ENCODE measurements around the gene FGF11. TPM values are rescaled to one million over a fixed set of nuclear protein-coding genes. Genes with fewer than 3 reads are reported as not detected.
"Not testable (repeated sequence)": the region's sequence is repeated elsewhere in the genome, so short reads cannot be mapped to it uniquely, and the experiment has no call there.

FGF11 gene
- total RNA-seq, 1 donor from 2014 or later = 3.5 TPM

DNA sequence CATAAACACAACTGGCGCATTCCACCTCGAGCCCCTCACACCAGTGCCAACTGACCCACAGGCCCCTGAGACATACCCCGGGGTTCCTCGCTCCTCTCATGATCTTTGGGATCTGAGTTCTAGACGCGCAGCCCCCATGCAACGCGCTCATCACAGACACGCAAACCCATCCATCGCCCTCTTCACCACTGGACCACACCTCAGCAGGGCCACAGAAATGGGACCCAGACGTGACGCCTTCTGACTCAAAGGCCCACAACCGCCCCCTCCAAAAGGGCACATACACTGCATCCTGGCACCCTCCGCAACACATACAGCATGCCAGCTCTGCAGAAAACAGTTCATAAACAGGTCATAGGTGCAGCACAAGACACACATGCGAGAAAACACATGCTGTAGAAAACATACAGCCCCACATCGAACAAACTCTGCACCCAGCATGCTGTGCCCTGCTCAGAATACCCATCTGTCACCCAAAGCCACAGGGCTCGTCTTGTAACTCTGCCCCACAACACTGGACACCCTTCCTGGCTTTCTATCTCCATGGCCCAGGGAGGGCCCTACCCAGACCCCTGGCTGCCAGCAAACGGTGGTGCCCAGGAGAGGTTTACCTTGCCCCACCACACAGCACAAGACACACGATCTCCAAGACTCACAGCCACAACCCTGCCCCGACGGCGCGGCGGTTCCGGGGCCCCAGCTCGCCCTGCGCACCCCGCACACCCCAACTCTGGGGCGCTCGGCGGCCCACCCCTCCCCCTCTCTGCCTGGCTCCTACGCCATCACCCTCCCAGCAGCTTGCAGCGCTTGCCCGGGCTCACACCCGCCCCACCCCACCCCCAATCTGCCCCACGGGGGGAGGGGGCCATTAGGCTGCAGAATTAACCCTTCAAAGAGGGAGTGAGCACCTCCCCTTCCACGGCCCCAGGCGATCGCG, 39.2 kb downstream of the FGF11 start:
- peak; percentile 76 for DNase-seq (ENCODE audit: low spot score)

DNA sequence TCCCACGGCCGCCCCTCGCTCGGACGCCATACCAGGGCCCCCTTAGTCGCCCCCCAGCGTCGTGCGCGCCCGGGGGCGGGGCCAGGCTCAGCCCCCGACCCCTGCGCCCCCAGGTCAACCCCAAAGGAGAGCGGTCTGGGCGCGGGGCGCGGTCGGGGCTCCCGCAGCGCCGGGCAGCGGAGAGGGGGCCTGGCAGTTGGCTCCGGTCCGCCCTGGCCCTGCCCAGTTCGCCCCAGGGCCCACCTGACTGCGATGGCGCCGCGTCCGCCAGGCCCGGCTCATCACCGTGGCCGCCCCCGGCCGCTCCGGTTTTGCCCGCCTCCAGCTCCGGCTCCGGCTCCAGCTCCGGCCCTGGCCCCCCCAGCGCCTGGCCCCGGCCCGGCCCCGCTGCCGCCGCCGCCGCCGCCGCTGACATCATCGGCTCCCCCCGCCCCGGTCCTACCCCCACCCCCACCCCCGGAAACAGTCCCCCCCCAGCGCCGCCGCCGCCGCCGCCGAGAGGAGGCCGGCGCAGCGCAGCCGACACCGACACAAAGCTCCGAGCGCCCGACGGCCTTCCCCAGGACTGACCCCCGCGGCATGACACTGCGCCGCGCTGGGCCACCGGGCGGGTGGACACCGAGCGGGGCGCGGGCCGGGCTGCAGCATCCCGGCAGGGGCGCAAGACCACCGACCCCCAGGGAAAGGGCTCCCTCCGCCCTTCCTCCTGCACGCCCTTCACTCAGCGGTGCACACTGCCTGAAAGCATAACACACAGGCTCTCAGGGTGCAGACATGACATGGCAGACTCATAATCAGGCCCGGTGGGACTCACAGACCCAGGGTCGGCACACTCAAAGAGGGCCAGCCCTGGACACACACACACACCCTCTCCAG, 40.1 kb downstream of the FGF11 start, which contains the start of gene ZBTB4:
Gene ZBTB4, minus strand, starts transcription at position 419 of the 876 bp plus-strand sequence. CDS start 12,830 bp downstream, outside the sequence.
- no peak for DNase-seq (ENCODE audit: low spot score)

DNA sequence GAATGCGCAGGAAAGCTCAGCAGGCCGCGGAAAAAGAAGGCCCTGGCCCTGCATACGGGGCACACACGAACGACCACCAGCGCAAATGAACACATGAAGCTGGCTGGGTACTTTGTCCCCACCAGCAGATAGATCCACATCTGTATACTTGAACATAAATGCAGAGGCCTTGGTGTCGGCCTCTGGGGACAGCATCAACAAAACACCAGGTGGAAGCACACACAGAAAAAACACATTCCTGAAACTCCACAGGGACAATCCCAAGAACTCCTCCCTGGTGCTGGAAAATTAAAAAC, 40.7 kb downstream of the FGF11 start:
- DNase-seq (ENCODE audit: low spot score) = no peak

DNA sequence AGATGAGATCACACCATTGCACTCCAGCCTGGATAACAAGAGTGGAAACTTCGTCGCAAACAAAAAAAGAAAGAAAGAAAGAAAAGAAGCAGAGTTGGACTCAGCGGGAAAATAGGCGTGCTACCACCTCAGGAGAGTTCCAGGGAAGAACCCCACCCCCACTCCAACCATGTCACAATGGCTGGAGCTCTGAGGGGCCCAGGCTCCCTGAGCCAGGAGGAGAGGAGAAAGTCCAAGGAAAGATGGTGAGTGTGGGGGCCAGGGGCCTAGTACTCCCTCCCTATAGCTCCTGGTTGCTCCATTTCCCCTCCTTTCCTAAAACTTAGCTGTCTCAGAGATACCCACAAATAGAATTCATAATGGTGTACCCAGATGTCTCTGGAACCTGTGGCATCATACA, 42.0 kb downstream of the FGF11 start, which contains the start of gene SLC35G6:
Gene SLC35G6, plus strand, starts transcription at position 172 of the 400 bp plus-strand sequence. Its CDS starts 71 bp downstream, at position 243.
- not testable (repeated sequence) for DNase-seq (ENCODE audit: low spot score)

DNA sequence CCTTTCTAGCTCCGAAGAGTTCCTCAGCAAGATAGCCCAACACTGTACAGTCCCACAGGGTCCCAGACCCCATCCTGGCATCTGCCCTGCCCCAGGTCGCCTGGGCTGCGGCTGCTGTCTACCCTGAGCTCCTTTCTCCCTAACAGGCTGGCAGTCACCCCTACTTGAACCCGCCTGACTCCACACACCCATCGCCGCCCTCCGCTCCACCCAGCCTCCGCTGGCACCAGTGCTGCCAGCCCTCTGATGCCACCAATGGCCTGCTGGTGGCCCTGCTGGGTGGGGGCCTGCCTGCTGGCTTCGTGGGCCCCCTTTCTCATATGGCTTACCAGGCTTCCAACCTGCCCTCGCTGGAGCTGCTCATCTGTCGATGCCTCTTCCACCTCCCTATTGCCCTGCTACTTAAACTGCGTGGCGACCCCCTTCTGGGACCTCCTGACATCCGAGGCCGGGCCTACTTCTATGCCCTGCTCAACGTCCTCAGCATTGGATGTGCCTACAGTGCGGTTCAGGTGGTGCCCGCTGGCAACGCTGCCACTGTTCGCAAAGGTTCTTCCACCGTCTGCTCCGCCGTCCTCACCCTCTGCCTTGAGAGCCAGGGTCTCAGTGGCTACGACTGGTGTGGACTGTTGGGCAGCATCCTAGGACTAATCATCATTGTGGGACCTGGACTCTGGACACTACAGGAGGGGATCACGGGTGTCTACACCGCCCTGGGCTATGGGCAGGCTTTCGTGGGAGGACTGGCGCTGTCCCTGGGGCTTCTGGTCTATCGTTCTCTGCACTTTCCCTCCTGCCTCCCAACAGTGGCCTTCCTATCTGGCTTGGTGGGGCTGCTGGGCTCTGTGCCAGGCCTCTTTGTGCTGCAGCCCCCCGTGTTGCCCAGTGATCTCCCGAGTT, 42.8 kb downstream of the FGF11 start:
- not testable (repeated sequence) for DNase-seq (ENCODE audit: low spot score)

DNA sequence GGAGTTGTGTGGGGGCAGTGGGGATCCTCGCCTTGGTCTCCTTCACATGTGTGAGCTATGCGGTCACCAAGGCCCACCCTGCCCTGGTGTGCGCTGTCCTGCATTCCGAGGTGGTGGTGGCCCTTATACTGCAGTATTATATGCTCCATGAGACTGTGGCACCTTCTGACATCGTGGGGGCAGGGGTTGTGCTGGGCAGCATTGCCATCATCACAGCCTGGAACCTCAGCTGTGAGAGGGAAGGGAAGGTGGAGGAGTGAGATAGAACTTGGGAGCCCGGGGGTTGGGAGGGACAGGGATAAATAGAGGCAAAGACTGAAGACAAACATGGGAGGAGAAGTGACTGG, 43.4 kb downstream of the FGF11 start:
- not testable (repeated sequence) for DNase-seq (ENCODE audit: low spot score)

DNA sequence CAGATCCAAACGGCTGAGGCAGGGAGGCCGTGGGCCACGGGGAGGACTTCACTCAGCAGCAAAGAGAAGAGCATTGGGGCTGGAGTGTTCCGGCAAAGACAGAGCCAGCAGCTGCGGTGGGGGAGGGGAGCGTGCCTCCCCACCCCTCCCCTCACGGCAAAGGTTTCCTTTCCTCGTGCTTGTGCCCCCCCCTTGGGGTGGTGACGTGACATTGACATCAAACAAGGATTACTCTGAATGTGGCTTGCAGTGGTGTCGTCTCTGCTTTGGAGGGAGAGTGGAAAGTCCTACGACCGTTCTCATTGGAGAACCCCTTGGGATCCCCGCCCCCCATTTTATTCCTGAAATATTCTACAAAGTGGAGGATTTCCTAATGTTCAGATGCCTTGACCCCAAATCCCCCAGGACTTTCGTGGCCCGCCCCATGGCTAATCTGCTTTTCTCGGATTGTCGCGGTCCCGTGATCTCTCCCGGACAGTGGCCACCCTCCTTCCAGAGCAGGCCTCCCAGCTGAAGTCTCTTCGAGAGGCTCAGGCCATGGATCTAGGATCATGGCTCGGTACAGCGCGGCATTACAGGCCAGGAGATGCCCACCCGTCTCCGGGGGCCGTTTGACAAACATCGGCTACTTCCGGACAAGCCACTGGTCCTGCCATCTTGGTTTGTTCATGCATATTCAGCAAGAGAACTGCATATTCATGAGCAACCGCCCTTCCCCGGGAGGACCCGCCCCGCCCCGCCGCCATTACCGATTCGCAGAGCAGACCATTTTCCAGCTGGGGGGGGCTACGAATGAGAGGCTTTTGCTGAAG, 44.1 kb downstream of the FGF11 start:
- peak; percentile 95 for DNase-seq (ENCODE audit: low spot score)

DNA sequence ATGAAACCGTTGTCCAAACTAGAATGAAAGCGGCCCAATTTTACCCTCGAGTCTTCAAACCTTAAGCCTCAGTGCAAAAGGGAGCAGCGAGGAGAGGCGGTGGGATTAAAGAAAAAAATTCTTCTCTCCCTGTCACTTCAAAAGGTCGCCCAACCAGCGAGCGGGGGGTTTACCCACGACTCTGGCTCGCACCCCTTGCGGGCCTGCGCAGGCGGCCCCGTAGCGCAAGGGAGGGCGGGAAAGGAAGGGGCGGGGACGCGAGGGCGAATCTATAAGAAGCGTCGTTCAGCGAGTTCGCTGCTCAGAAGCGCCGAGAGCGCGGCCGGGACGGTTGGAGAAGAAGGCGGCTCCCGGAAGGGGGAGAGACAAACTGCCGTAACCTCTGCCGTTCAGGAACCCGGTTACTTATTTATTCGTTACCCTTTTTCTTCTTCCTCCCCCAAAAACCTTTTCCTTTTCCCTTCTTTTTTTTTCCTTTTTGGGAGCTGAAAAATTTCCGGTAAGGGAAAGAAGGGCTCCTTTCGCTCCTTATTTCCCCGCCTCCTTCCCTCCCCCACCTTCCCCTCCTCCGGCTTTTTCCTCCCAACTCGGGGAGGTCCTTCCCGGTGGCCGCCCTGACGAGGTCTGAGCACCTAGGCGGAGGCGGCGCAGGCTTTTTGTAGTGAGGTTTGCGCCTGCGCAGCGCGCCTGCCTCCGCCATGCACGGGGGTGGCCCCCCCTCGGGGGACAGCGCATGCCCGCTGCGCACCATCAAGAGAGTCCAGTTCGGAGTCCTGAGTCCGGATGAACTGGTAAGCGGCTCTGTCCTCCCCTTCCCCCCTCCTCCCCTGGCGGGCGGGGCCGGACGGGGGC, 45.0 kb downstream of the FGF11 start, which contains the start of gene POLR2A:
Gene POLR2A, plus strand, starts transcription at position 300 of the 852 bp plus-strand sequence.
- DNase-seq (ENCODE audit: low spot score) = peak; percentile 98

DNA sequence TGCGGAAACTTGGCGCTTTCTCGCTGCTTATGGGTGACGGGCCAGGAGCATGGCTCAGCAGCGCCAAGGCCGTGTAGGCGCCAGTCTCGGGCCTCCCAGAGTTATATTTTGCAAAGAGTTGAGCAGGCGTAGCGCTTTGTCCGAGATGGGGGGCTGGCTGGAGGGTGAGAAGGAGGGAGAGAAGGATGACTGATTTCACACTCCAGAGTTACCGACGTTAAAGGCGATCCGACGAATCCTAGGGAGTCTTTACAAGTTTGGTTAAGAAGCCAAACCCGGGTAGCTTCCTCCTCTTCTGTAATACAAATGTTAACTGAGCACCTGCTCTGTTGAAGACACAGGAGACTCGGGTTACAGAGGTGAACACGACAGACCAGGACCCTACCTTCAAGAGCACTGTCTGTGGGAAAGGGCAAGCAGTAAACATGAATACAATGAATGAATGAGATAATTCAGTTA, 45.6 kb downstream of the FGF11 start:
- no peak for DNase-seq (ENCODE audit: low spot score)

DNA sequence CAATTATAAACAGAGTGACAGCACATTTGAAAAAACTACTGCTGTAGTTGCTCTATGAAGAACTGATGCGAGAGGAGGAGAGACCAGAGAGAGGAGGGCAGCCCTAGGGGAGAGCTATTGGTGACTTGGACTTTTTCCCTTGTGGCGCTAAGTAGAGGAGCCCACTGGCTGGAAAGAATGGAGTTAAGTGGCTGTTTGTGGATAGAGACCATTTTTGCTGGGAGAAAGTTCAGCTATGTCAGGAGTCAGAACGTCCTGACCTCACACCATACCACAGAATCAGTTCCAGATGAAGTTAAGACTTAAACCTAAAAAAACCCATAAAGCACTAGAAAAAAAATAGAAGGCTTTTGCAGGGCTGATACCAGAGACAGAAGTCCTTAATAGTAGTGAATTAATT, 46.9 kb downstream of the FGF11 start:
- no peak for DNase-seq (ENCODE audit: low spot score)

DNA sequence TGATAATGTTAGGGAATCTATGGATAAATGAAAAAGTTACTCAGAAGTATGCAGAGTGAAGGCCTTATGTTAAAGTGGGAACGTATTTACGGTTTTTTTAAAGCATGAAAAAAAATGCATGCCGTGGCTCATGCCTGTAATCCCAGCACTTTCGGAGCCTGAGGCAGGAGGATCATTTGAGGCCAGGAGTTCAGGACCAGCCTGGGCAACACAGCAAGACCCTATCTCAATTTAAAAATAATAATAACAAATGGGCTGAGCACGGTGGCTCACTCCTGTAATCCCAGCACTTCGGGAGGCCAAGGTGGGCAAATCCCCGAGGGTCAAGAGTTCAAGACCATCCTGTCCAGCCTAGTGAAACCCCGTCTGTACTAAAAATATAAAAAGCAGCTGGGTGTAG, 50.8 kb downstream of the FGF11 start:
- DNase-seq (ENCODE audit: low spot score) = no peak

DNA sequence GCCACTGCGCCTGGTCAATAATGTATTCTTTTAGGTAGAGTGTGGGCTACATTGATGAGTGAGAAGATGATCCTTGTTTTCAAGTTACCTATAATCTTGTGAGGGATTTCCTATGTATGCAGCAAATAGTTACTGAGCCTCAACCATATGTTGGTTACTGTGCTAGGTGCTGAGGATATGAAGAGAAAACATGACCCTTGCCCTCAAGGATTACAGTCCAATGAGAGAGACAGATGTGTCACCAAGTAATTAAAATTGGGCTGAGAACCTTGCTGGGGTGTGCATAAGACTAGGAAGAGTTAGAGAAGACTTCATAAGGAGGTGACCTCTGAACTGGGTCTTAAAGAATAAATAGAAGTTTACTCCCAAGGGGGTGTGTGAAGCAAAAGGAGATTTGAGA, 52.3 kb downstream of the FGF11 start:
- DNase-seq (ENCODE audit: low spot score) = no peak

DNA sequence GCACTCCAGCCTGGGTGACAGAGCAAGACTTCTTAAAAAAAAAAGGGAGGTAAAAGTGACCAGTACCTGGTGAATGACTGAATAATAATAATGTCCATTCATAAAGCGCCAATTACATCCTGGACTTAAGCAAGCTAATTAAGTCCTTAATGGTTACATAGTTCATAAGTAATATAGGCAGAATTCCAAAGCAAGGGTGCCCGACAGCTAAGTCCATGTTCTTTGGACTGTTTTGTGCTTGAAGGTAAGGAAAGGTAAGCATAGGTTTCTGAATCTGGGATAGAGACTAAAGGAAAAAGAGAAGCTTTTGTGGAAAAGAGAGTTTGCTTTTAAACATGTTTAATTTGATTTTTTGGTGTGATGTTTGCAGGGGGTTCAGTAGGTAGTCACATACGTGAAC, 54.6 kb downstream of the FGF11 start:
- no peak for DNase-seq (ENCODE audit: low spot score)

Other genes with a start within 250 kb of the FGF11 start
- 26.8 TPM for gene DLG4, start 219.7 kb upstream of the FGF11 start, total RNA-seq
- gene ACADVL, start 219.6 kb upstream of the FGF11 start, total RNA-seq = 855 TPM
- 38.4 TPM for gene DVL2, start 205.0 kb upstream of the FGF11 start, total RNA-seq
- gene PHF23, start 200.1 kb upstream of the FGF11 start, total RNA-seq = 37.6 TPM
- gene GABARAP, start 197.1 kb upstream of the FGF11 start, total RNA-seq = 453 TPM
- gene CTDNEP1, start 187.8 kb upstream of the FGF11 start, total RNA-seq = 116 TPM
- gene ELP5, start 187.3 kb upstream of the FGF11 start, total RNA-seq = 46.3 TPM
- 157 TPM for gene CLDN7, start 177.0 kb upstream of the FGF11 start, total RNA-seq
- gene SLC2A4, start 157.8 kb upstream of the FGF11 start, total RNA-seq = 11.2 TPM
- gene YBX2, start 144.9 kb upstream of the FGF11 start, total RNA-seq = not detected
- 425 TPM for gene EIF5A, start 131.9 kb upstream of the FGF11 start, total RNA-seq
- 67.6 TPM for gene GPS2, start 124.2 kb upstream of the FGF11 start, total RNA-seq
- 49.6 TPM for gene NEURL4, start 110.2 kb upstream of the FGF11 start, total RNA-seq
- gene ACAP1, start 103.0 kb upstream of the FGF11 start, total RNA-seq = 12.7 TPM
- gene KCTD11, start 87.3 kb upstream of the FGF11 start, total RNA-seq = 11.5 TPM
- not detected for gene TMEM95, start 84.4 kb upstream of the FGF11 start, total RNA-seq
- 12.3 TPM for gene TNK1, start 58.4 kb upstream of the FGF11 start, total RNA-seq
- gene PLSCR3, start 45.0 kb upstream of the FGF11 start, total RNA-seq = 43.0 TPM
- gene TMEM256, start 35.4 kb upstream of the FGF11 start, total RNA-seq = 115 TPM
- gene NLGN2, start 31.7 kb upstream of the FGF11 start, total RNA-seq = 22.3 TPM
- gene SPEM1, start 19.2 kb upstream of the FGF11 start, total RNA-seq = not detected
- not detected for gene SPEM2, start 13.9 kb upstream of the FGF11 start, total RNA-seq
- not detected for gene SPEM3, start 10.7 kb upstream of the FGF11 start, total RNA-seq
- 8.1 TPM for gene TMEM102, start 4.1 kb upstream of the FGF11 start, total RNA-seq
- 6.8 TPM for gene CHRNB1, start 5.5 kb downstream of the FGF11 start, total RNA-seq
- 65.5 TPM for gene ZBTB4, start 40.1 kb downstream of the FGF11 start, total RNA-seq
- gene SLC35G6, start 41.9 kb downstream of the FGF11 start, total RNA-seq = not detected
- 151 TPM for gene POLR2A, start 44.9 kb downstream of the FGF11 start, total RNA-seq
- gene TNFSF12, start 109.5 kb downstream of the FGF11 start, total RNA-seq = 30.6 TPM
- gene TNFSF13, start 119.2 kb downstream of the FGF11 start, total RNA-seq = 23.0 TPM
- gene SENP3, start 122.4 kb downstream of the FGF11 start, total RNA-seq = 43.9 TPM
- 61.0 TPM for gene CD68, start 140.1 kb downstream of the FGF11 start, total RNA-seq
- 68.1 TPM for gene MPDU1, start 144.3 kb downstream of the FGF11 start, total RNA-seq
- 8.0 TPM for gene SOX15, start 150.6 kb downstream of the FGF11 start, total RNA-seq
- gene FXR2, start 175.4 kb downstream of the FGF11 start, total RNA-seq = 30.6 TPM
- gene SAT2, start 188.3 kb downstream of the FGF11 start, total RNA-seq = 57.1 TPM
- gene SHBG, start 190.6 kb downstream of the FGF11 start, total RNA-seq = not detected
- gene ATP1B2, start 211.4 kb downstream of the FGF11 start, total RNA-seq = 10.0 TPM
- 131 TPM for gene TP53, start 248.0 kb downstream of the FGF11 start, total RNA-seq
- 6.5 TPM for gene WRAP53, start 249.0 kb downstream of the FGF11 start, total RNA-seq

Measured in ureter (tissue), 1 donor.